Activated CD8-positive, alpha-beta T cell treated with anti-CD3 and anti-CD28 coated beads for 36 hours (primary cell): ENCODE data around the gene DGKB. TPM values are rescaled to one million over a fixed set of nuclear protein-coding genes. Genes with fewer than 3 reads are reported as not detected.

Experiments
- ATAC-seq: fragments of 200-7000 bp; cut with Tn5 transposase; one replicate; pipeline ENCODE4 v1.10.0; 2021; ENCODE audit warnings: mild to moderate bottlenecking, moderate library complexity
- CTCF ChIA-PET: fragments of 350-600 bp; sonication (Branson Sonifier 250); formaldehyde crosslinking; loops from one replicate; lab custom pipeline; 2021; ENCODE audit warnings: antibody characterized with exemption; lab: Charles Lee
- POLR2A ChIA-PET: fragments of 350-600 bp; sonication (Branson Sonifier 250); formaldehyde crosslinking; loops from one replicate; lab custom pipeline; 2021; ENCODE audit warnings: antibody characterized with exemption; lab: Charles Lee
- DNase-seq: peaks from one replicate; pipeline ENCODE4 v3.0.0-alpha.2; 2020
- H3K27ac Mint-ChIP-seq: one replicate; pipeline ENCODE4 v1.8.0; 2021; ENCODE audit warnings: mild to moderate bottlenecking, mixed read lengths
- H3K27me3 Mint-ChIP-seq: one replicate; pipeline ENCODE4 v1.8.0; 2021; ENCODE audit warnings: mixed read lengths
- H3K36me3 Mint-ChIP-seq: one replicate; pipeline ENCODE4 v1.8.0; 2021; ENCODE audit warnings: low read depth, mixed read lengths
- H3K4me1 Mint-ChIP-seq: one replicate; pipeline ENCODE4 v1.8.0; 2021; ENCODE audit warnings: low read depth, mixed read lengths
- H3K4me3 Mint-ChIP-seq: one replicate; pipeline ENCODE4 v1.8.0; 2021; ENCODE audit warnings: mild to moderate bottlenecking, moderate library complexity, mixed read lengths
- H3K9me3 Mint-ChIP-seq: one replicate; pipeline ENCODE4 v1.8.0; 2021; ENCODE audit warnings: mixed read lengths
- intact Hi-C: fragments of 100-400 bp; cut with micrococcal nuclease; formaldehyde crosslinking; loops from one replicate; pipeline ENCODE4 v1.10.0; 2022
- total RNA-seq, 2 experiments: library from RNA; stranded (reverse); gene quantifications; one replicate each; pipeline ENCODE4 v1.2.3, GENCODE V29; 2021
- TF ChIP-seq, protein P1 (sequence below): fragments of 200-600 bp; IDR thresholded peaks from one replicate; pipeline ENCODE4 v1.8.0; 2022; ENCODE audit warnings: antibody characterized with exemption, mild to moderate bottlenecking

The DGKB gene
- total RNA-seq, 2 experiments from 2014 or later, result not detected

DNA sequence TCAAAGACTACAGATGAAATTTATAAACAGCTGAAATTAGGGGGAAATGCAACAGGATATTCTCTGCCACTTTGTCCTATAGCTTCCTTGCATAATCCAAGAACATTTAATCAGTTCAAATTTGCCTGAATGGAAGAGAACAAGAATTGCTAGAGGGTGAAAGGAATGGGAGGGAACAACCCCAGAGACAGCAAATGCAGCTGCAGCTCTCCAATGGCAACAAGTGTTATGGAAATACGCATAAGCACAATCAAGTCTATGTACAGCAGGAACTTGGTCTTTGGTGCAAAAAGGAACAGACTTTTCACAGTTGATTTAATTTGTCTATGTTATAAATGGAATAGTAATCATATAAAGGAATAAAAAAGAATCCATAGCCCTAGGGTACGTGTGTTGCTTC is 644.1 kb downstream of the DGKB start:
- Mint-ChIP-seq H3K27ac (no peak overlapping the region), H3K9me3 (no peaks in the 10 kb centered on the region), H3K27me3 (no peaks in the 10 kb centered on the region), H3K4me3 (no peak overlapping the region), H3K4me1 (no peaks in the 10 kb centered on the region), H3K36me3 (no peaks in the 10 kb centered on the region)
- intact Hi-C loops, result no loop called here
- no peak for ATAC-seq
- ChIA-PET POLR2A (no interaction called here), CTCF (no interaction called here)
- TF ChIP-seq, protein P1, sequence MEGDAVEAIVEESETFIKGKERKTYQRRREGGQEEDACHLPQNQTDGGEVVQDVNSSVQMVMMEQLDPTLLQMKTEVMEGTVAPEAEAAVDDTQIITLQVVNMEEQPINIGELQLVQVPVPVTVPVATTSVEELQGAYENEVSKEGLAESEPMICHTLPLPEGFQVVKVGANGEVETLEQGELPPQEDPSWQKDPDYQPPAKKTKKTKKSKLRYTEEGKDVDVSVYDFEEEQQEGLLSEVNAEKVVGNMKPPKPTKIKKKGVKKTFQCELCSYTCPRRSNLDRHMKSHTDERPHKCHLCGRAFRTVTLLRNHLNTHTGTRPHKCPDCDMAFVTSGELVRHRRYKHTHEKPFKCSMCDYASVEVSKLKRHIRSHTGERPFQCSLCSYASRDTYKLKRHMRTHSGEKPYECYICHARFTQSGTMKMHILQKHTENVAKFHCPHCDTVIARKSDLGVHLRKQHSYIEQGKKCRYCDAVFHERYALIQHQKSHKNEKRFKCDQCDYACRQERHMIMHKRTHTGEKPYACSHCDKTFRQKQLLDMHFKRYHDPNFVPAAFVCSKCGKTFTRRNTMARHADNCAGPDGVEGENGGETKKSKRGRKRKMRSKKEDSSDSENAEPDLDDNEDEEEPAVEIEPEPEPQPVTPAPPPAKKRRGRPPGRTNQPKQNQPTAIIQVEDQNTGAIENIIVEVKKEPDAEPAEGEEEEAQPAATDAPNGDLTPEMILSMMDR, result no peak
- DNase-seq, result no peak

DNA sequence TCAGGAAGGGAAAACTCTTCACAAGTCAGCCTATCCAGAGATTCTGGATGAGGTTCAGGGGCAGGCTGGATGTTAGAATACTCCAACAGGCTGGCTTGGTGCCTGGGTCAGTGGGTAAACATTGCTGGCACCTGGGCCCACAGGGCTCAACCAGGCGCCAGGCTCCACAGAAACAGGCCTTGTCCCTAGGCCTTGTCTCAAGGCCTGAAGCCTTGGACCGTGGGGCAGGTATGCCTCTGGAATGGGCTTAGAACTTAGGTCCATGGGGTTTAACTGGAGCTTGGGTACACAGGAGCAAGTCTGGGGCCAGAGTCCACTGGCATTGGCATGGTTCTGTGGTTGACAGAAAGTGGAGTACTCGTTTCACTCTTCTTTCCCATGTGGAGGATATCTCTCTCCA is 650.1 kb downstream of the DGKB start:
- Mint-ChIP-seq H3K4me1 (no peaks in the 10 kb centered on the region), H3K4me3 (no peak overlapping the region), H3K27ac (no peak overlapping the region), H3K36me3 (no peaks in the 10 kb centered on the region), H3K27me3 (no peaks in the 10 kb centered on the region), H3K9me3 (peaks cover 2% of the 10 kb centered on the region)
- DNase-seq (no peak), ATAC-seq (no peak)
- ChIA-PET POLR2A (no interaction called here), CTCF (no interaction called here)
- TF ChIP-seq, protein P1, result no peak
- intact Hi-C loops, result no loop called here

DNA sequence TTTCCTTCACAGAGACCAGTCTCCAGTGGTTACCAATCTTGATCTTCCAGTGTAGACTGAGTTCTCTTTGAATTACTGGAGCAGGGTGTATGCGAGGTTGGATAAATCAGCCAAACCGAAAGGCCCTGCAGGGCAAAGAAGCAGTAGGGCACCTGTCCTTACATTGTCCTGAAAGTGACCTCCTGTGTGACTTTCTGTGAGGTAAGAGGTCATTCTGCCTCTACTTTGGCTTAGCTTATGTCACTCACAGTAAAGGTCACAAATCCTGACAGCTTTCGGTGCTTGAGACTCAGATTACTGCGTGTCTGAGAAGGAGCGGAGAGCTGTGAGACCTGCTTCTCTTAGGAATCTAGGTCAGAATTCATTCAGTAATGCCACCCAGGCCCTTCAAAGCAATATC is 660.4 kb downstream of the DGKB start:
- ChIA-PET POLR2A (no interaction called here), CTCF (no interaction called here)
- H3K4me3 Mint-ChIP-seq, result no peak overlapping the region
- H3K27ac Mint-ChIP-seq, result no peak overlapping the region
- H3K27me3 Mint-ChIP-seq, result no peaks in the 10 kb centered on the region
- DNase-seq, result no peak
- intact Hi-C loops, result no loop called here
- no peaks in the 10 kb centered on the region for H3K9me3 Mint-ChIP-seq
- H3K36me3 Mint-ChIP-seq, result no peaks in the 10 kb centered on the region
- TF ChIP-seq, protein P1, result no peak
- ATAC-seq, result no peak
- H3K4me1 Mint-ChIP-seq, result no peaks in the 10 kb centered on the region

DNA sequence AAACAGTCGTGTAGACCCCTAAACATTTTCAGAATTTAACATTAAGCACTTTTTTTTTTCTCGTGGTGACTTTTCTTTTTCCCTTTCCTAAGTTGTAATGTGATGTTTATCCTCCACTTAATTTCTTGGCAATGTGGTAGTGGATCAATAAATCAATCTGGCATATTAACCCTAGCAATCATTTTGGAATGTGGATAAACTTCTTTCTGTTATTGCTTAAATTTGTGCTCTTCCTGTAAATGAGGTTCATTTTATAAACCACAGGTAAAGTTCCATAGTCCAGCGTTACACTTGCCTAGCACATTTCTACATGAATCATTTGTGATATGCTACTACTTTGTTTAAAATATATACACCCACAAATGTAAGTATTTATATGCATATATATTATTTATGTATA is 665.7 kb downstream of the DGKB start:
- ATAC-seq (no peak), DNase-seq (no peak)
- Mint-ChIP-seq H3K9me3 (no peaks in the 10 kb centered on the region), H3K4me3 (no peak overlapping the region), H3K36me3 (no peaks in the 10 kb centered on the region), H3K4me1 (no peaks in the 10 kb centered on the region), H3K27me3 (no peaks in the 10 kb centered on the region), H3K27ac (no peak overlapping the region)
- ChIA-PET CTCF (no interaction called here), POLR2A (no interaction called here)
- intact Hi-C loops, result no loop called here
- TF ChIP-seq, protein P1, result no peak

DNA sequence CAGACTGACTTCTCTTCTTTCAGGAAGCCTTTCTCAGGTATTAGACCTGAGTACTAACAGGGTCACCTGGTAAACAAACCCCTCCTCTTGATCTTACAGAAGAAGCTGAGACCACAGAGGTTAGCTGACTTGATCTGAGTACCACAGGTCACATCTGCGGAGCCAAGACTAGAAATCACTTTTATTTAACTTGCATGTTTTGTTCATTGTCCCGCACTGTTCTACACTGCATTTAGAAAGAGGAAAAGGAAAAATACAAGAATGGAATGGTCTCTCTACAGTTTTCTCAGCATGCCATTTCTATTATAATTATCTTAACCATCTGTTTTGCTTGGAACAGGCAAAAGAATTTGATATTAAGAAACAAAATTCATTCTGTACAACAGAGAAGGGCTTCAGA is 667.5 kb downstream of the DGKB start:
- Mint-ChIP-seq H3K27ac (no peak overlapping the region), H3K4me1 (no peaks in the 10 kb centered on the region), H3K27me3 (no peaks in the 10 kb centered on the region), H3K4me3 (no peak overlapping the region), H3K9me3 (no peaks in the 10 kb centered on the region), H3K36me3 (no peaks in the 10 kb centered on the region)
- TF ChIP-seq, protein P1, result no peak
- ChIA-PET CTCF (no interaction called here), POLR2A (no interaction called here)
- ATAC-seq (no peak), DNase-seq (no peak)
- intact Hi-C loops, result no loop called here
